Activated B cell treated with CpG ODN at 0.5 μM for 24 hours (primary cell): ENCODE results near the gene ZFHX2. TPM values are rescaled to one million over a fixed set of nuclear protein-coding genes. Genes with fewer than 3 reads are reported as not detected.
A peak's percentile ranks its signal among the peaks of the same experiment; 100 is the strongest.

ENCODE experiments used
- ATAC-seq: fragments of 200-7000 bp; cut with Tn5 transposase; one replicate; pipeline ENCODE4 v1.10.0; 2021; ENCODE audit warnings: low read depth, mild to moderate bottlenecking, moderate library complexity
- CTCF ChIA-PET: fragments of 350-600 bp; sonication (Branson Sonifier 250); formaldehyde crosslinking; loops from one replicate; lab custom pipeline; 2021; ENCODE audit warnings: antibody characterized with exemption; lab: Charles Lee
- POLR2A ChIA-PET: fragments of 350-600 bp; sonication (Branson Sonifier 250); formaldehyde crosslinking; loops from one replicate; lab custom pipeline; 2021; ENCODE audit warnings: antibody characterized with exemption; lab: Charles Lee
- DNase-seq: peaks from one replicate; pipeline ENCODE4 v3.0.0; 2022
- H3K27ac Mint-ChIP-seq: one replicate; pipeline ENCODE4 v1.8.0; 2020; ENCODE audit warnings: mixed read lengths
- H3K27me3 Mint-ChIP-seq: one replicate; pipeline ENCODE4 v1.8.0; 2021; ENCODE audit warnings: mixed read lengths
- H3K36me3 Mint-ChIP-seq: one replicate; pipeline ENCODE4 v1.8.0; 2021; ENCODE audit warnings: low read depth, mixed read lengths
- H3K4me1 Mint-ChIP-seq: one replicate; pipeline ENCODE4 v1.8.0; 2021; ENCODE audit warnings: mixed read lengths
- H3K4me3 Mint-ChIP-seq: one replicate; pipeline ENCODE4 v1.8.0; 2020; ENCODE audit warnings: mild to moderate bottlenecking, mixed read lengths
- H3K9me3 Mint-ChIP-seq: one replicate; pipeline ENCODE4 v1.8.0; 2020; ENCODE audit warnings: mixed read lengths
- CTCF ChIP-seq: fragments of 200-600 bp; IDR thresholded peaks from one replicate; pipeline ENCODE4 v1.8.0; 2022; ENCODE audit warnings: antibody characterized with exemption, mild to moderate bottlenecking
- intact Hi-C: fragments of 100-400 bp; cut with micrococcal nuclease; formaldehyde crosslinking; loops from one replicate; pipeline ENCODE4 v1.15.1; 2024
- total RNA-seq: library from RNA; stranded (reverse); gene quantifications from 2 replicates; pipeline ENCODE4 v1.2.3, GENCODE V29; 2022

Gene ZFHX2
- total RNA-seq, 1 donor from 2014 or later, result 2.6 TPM

- Mint-ChIP-seq H3K9me3 (no peaks in the 10 kb centered on the region), H3K36me3 (no peaks in the 10 kb centered on the region), H3K4me1 (peaks cover 19% of the 10 kb centered on the region), H3K27me3 (peaks cover 40% of the 10 kb centered on the region), H3K27ac (no peak within 1 kb of the TSS), H3K4me3 (peak within 1 kb of the TSS; percentile 70)
- POLR2A ChIA-PET, result interaction anchor here (0.7 kb wide), 1 partner anchor 516 kb away, joined by 3 read pairs; no protein-coding TSS in a partner anchor
- ATAC-seq, result no peak
- intact Hi-C loops, result no loop called here
- no peak for DNase-seq
- TF ChIP-seq CTCF, result no peak
- CTCF ChIA-PET, result interaction anchor here (0.7 to 1.1 kb wide), 2 partner anchors 10 to 21 kb away, joined by 3 to 4 read pairs; no protein-coding TSS in a partner anchor
Measured at GRCh38 chr14:23578560-23579310, 27.2 kb upstream of the ZFHX2 start, which contains the start of gene JPH4. TSS of gene JPH4 (minus strand) at chr14:23578790. CDS start at chr14:23577453, 1,337 bp downstream.

- no peak for DNase-seq
- CTCF ChIA-PET, result interaction anchor here (0.7 kb wide), 1 partner anchor 20 kb away, joined by 3 read pairs; no protein-coding TSS in a partner anchor
- Mint-ChIP-seq H3K27me3 (peaks cover 45% of the 10 kb centered on the region), H3K4me3 (peak overlapping the region; percentile 70), H3K36me3 (no peaks in the 10 kb centered on the region), H3K4me1 (peaks cover 19% of the 10 kb centered on the region), H3K9me3 (no peaks in the 10 kb centered on the region), H3K27ac (no peak overlapping the region)
- ATAC-seq, result peak; percentile 51
- intact Hi-C loops, result no loop called here
- TF ChIP-seq CTCF, result no peak
- POLR2A ChIA-PET, result no interaction called here
Measured at GRCh38 chr14:23577710-23578392, 26.3 kb upstream of the ZFHX2 start.

DNA sequence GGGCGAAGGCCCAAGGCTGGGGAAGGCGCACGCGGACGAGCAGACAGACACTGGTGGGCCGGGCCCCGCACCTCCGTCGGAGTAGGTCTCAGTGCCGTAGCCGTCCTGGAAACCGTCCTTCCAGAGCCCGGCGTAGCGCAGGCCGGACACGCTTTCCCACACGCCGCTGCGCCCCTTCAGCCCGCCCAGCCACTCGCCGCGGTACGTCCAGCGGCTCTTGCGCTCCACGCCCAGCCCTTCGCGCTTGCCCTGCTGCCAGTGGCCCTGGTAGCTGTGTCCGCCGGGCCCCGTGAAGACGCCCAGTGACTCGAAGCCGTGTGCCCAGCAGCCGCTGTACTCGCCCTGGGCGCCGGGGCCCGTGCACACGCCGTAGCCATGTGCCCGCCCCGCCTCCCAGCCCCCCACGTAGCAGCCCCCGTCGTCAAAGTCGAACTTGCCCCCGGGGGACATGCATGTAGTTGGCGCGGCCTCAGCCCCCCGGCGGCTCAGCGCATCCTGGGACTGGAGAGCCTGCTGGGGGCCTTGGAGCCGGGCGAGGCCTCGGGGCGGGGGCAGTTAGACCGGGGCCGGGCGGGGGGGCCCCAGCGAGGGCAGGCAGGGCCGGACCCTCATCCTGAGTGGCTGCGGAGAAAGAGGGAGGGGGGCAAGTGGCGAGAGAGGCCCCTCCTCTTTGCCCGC lies 25.6 kb upstream of the ZFHX2 start:
- CTCF ChIA-PET, result no interaction called here
- POLR2A ChIA-PET, result no interaction called here
- no peak for TF ChIP-seq CTCF
- Mint-ChIP-seq H3K4me1 (peaks cover 19% of the 10 kb centered on the region), H3K27ac (no peak overlapping the region), H3K36me3 (no peaks in the 10 kb centered on the region), H3K4me3 (peak overlapping the region; percentile 70), H3K27me3 (peaks cover 49% of the 10 kb centered on the region), H3K9me3 (no peaks in the 10 kb centered on the region)
- intact Hi-C loops, result no loop called here
- ATAC-seq (peak; percentile 36), DNase-seq (no peak)

- ATAC-seq, result no peak
- H3K4me3 Mint-ChIP-seq, result no peak overlapping the region
- H3K9me3 Mint-ChIP-seq, result no peaks in the 10 kb centered on the region
- intact Hi-C loops, result no loop called here
- no peak for DNase-seq
- TF ChIP-seq CTCF, result no peak
- H3K4me1 Mint-ChIP-seq, result peaks cover 20% of the 10 kb centered on the region
- no peak overlapping the region for H3K27ac Mint-ChIP-seq
- H3K36me3 Mint-ChIP-seq, result no peaks in the 10 kb centered on the region
- POLR2A ChIA-PET, result no interaction called here
- CTCF ChIA-PET, result no interaction called here
- peaks cover 41% of the 10 kb centered on the region for H3K27me3 Mint-ChIP-seq
Measured at GRCh38 chr14:23573384-23574015, 21.9 kb upstream of the ZFHX2 start.
